ENCODE data around the gene F10.

GRCh38 chr13:113091891-113092775 lies 30.5 kb upstream of the F10 start:
- TF ChIP-seq CTCF (conservative IDR thresholded peaks at IDR 0.05) (no peak), ZFX (IDR thresholded peaks at IDR 0.05) (no peak)

Data from C4-2B (cell line).